ENCODE measurements around the gene FGD4.

FGD4 gene

GRCh38 chr12:32483499-32483898, 84.1 kb downstream of the FGD4 start:
- Histone ChIP-seq H3K27ac (ENCODE audit: low read depth in 2 of 2, low read length in 2 of 2) (peak overlapping the region in 1 of 2 donors; percentile 51), H3K9ac (ENCODE audit: low read depth in 1 of 2, low read length in 2 of 2) (no peak overlapping the region), H3K36me3 (ENCODE audit: control insufficient read depth in 2 of 2, insufficient read depth in 2 of 2, low read length in 2 of 2) (no peaks in the 10 kb centered on the region), H3K27me3 (ENCODE audit: control insufficient read depth in 2 of 2, insufficient read depth in 2 of 2, low read length in 2 of 2) (no peaks in the 10 kb centered on the region), H3K9me3 (ENCODE audit: control insufficient read depth in 2 of 2, low read length in 2 of 2) (no peaks in the 10 kb centered on the region), H3K4me3 (ENCODE audit: low read length in 2 of 2) (no peak overlapping the region), H3K4me1 (ENCODE audit: control insufficient read depth in 2 of 2, insufficient read depth in 2 of 2, low read length in 2 of 2) (peaks cover 0 to 12% of the 10 kb centered on the region in 2 donors)

GRCh38 chr12:32483993-32484392, 84.6 kb downstream of the FGD4 start:
- Histone ChIP-seq H3K27me3 (ENCODE audit: control insufficient read depth in 2 of 2, insufficient read depth in 2 of 2, low read length in 2 of 2) (no peaks in the 10 kb centered on the region), H3K4me1 (ENCODE audit: control insufficient read depth in 2 of 2, insufficient read depth in 2 of 2, low read length in 2 of 2) (peaks cover 0 to 7% of the 10 kb centered on the region in 2 donors), H3K4me3 (ENCODE audit: low read length in 2 of 2) (no peak overlapping the region), H3K27ac (ENCODE audit: low read depth in 2 of 2, low read length in 2 of 2) (no peak overlapping the region), H3K9ac (ENCODE audit: low read depth in 1 of 2, low read length in 2 of 2) (no peak overlapping the region), H3K36me3 (ENCODE audit: control insufficient read depth in 2 of 2, insufficient read depth in 2 of 2, low read length in 2 of 2) (no peaks in the 10 kb centered on the region), H3K9me3 (ENCODE audit: control insufficient read depth in 2 of 2, low read length in 2 of 2) (no peaks in the 10 kb centered on the region)

- H3K27ac ChIP-seq (ENCODE audit: low read depth in 2 of 2, low read length in 2 of 2) = peak overlapping the region; percentile 27 to 40
- no peaks in the 10 kb centered on the region for H3K9me3 ChIP-seq (ENCODE audit: control insufficient read depth in 2 of 2, low read length in 2 of 2)
- no peaks in the 10 kb centered on the region for H3K36me3 ChIP-seq (ENCODE audit: control insufficient read depth in 2 of 2, insufficient read depth in 2 of 2, low read length in 2 of 2)
- peak overlapping the region in 1 of 2 donors; percentile 10 for H3K4me3 ChIP-seq (ENCODE audit: low read length in 2 of 2)
- H3K9ac ChIP-seq (ENCODE audit: low read depth in 1 of 2, low read length in 2 of 2) = no peak overlapping the region
- H3K27me3 ChIP-seq (ENCODE audit: control insufficient read depth in 2 of 2, insufficient read depth in 2 of 2, low read length in 2 of 2) = no peaks in the 10 kb centered on the region
- H3K4me1 ChIP-seq (ENCODE audit: control insufficient read depth in 2 of 2, insufficient read depth in 2 of 2, low read length in 2 of 2) = peaks cover 0 to 5% of the 10 kb centered on the region in 2 donors
Measured at GRCh38 chr12:32486158-32486557, 86.8 kb downstream of the FGD4 start.

GRCh38 chr12:32488132-32488531, 88.8 kb downstream of the FGD4 start:
- H3K36me3 ChIP-seq (ENCODE audit: control insufficient read depth in 2 of 2, insufficient read depth in 2 of 2, low read length in 2 of 2) = no peaks in the 10 kb centered on the region
- no peaks in the 10 kb centered on the region for H3K27me3 ChIP-seq (ENCODE audit: control insufficient read depth in 2 of 2, insufficient read depth in 2 of 2, low read length in 2 of 2)
- H3K4me1 ChIP-seq (ENCODE audit: control insufficient read depth in 2 of 2, insufficient read depth in 2 of 2, low read length in 2 of 2) = peaks cover 0 to 4% of the 10 kb centered on the region in 2 donors
- no peak overlapping the region for H3K4me3 ChIP-seq (ENCODE audit: low read length in 2 of 2)
- H3K9ac ChIP-seq (ENCODE audit: low read depth in 1 of 2, low read length in 2 of 2) = no peak overlapping the region
- no peaks in the 10 kb centered on the region for H3K9me3 ChIP-seq (ENCODE audit: control insufficient read depth in 2 of 2, low read length in 2 of 2)
- H3K27ac ChIP-seq (ENCODE audit: low read depth in 2 of 2, low read length in 2 of 2) = no peak overlapping the region

GRCh38 chr12:32489070-32489469, 89.7 kb downstream of the FGD4 start:
- no peak overlapping the region for H3K9ac ChIP-seq (ENCODE audit: low read depth in 1 of 2, low read length in 2 of 2)
- H3K4me3 ChIP-seq (ENCODE audit: low read length in 2 of 2) = no peak overlapping the region
- H3K27ac ChIP-seq (ENCODE audit: low read depth in 2 of 2, low read length in 2 of 2) = no peak overlapping the region
- no peaks in the 10 kb centered on the region for H3K36me3 ChIP-seq (ENCODE audit: control insufficient read depth in 2 of 2, insufficient read depth in 2 of 2, low read length in 2 of 2)
- H3K4me1 ChIP-seq (ENCODE audit: control insufficient read depth in 2 of 2, insufficient read depth in 2 of 2, low read length in 2 of 2) = peaks cover 0 to 2% of the 10 kb centered on the region in 2 donors
- H3K27me3 ChIP-seq (ENCODE audit: control insufficient read depth in 2 of 2, insufficient read depth in 2 of 2, low read length in 2 of 2) = no peaks in the 10 kb centered on the region
- H3K9me3 ChIP-seq (ENCODE audit: control insufficient read depth in 2 of 2, low read length in 2 of 2) = no peaks in the 10 kb centered on the region

GRCh38 chr12:32490801-32491200, 91.4 kb downstream of the FGD4 start:
- H3K27ac ChIP-seq (ENCODE audit: low read depth in 2 of 2, low read length in 2 of 2) = no peak overlapping the region
- H3K4me1 ChIP-seq (ENCODE audit: control insufficient read depth in 2 of 2, insufficient read depth in 2 of 2, low read length in 2 of 2) = peaks cover 0 to 2% of the 10 kb centered on the region in 2 donors
- no peaks in the 10 kb centered on the region for H3K27me3 ChIP-seq (ENCODE audit: control insufficient read depth in 2 of 2, insufficient read depth in 2 of 2, low read length in 2 of 2)

GRCh38 chr12:32493282-32493681, 93.9 kb downstream of the FGD4 start:
- Histone ChIP-seq H3K4me1 (ENCODE audit: control insufficient read depth in 2 of 2, insufficient read depth in 2 of 2, low read length in 2 of 2) (peaks cover 0 to 2% of the 10 kb centered on the region in 2 donors), H3K4me3 (ENCODE audit: low read length in 2 of 2) (no peak overlapping the region), H3K9me3 (ENCODE audit: control insufficient read depth in 2 of 2, low read length in 2 of 2) (no peaks in the 10 kb centered on the region), H3K9ac (ENCODE audit: low read depth in 1 of 2, low read length in 2 of 2) (no peak overlapping the region), H3K27me3 (ENCODE audit: control insufficient read depth in 2 of 2, insufficient read depth in 2 of 2, low read length in 2 of 2) (no peaks in the 10 kb centered on the region), H3K27ac (ENCODE audit: low read depth in 2 of 2, low read length in 2 of 2) (no peak overlapping the region), H3K36me3 (ENCODE audit: control insufficient read depth in 2 of 2, insufficient read depth in 2 of 2, low read length in 2 of 2) (no peaks in the 10 kb centered on the region)

More at GRCh38 chr12:32490801-32491200, 91.4 kb downstream of the FGD4 start:
- no peak overlapping the region for H3K9ac ChIP-seq (ENCODE audit: low read depth in 1 of 2, low read length in 2 of 2)
- no peaks in the 10 kb centered on the region for H3K9me3 ChIP-seq (ENCODE audit: control insufficient read depth in 2 of 2, low read length in 2 of 2)
- no peak overlapping the region for H3K4me3 ChIP-seq (ENCODE audit: low read length in 2 of 2)
- H3K36me3 ChIP-seq (ENCODE audit: control insufficient read depth in 2 of 2, insufficient read depth in 2 of 2, low read length in 2 of 2) = no peaks in the 10 kb centered on the region

- Histone ChIP-seq H3K36me3 (ENCODE audit: control insufficient read depth in 2 of 2, insufficient read depth in 2 of 2, low read length in 2 of 2) (no peaks in the 10 kb centered on the region), H3K4me3 (ENCODE audit: low read length in 2 of 2) (no peak overlapping the region), H3K9me3 (ENCODE audit: control insufficient read depth in 2 of 2, low read length in 2 of 2) (no peaks in the 10 kb centered on the region), H3K27ac (ENCODE audit: low read depth in 2 of 2, low read length in 2 of 2) (no peak overlapping the region), H3K27me3 (ENCODE audit: control insufficient read depth in 2 of 2, insufficient read depth in 2 of 2, low read length in 2 of 2) (no peaks in the 10 kb centered on the region), H3K9ac (ENCODE audit: low read depth in 1 of 2, low read length in 2 of 2) (no peak overlapping the region), H3K4me1 (ENCODE audit: control insufficient read depth in 2 of 2, insufficient read depth in 2 of 2, low read length in 2 of 2) (peaks cover 0 to 6% of the 10 kb centered on the region in 2 donors)
Measured at GRCh38 chr12:32494656-32495055, 95.3 kb downstream of the FGD4 start.

- Histone ChIP-seq H3K4me3 (ENCODE audit: low read length in 2 of 2) (no peak overlapping the region), H3K4me1 (ENCODE audit: control insufficient read depth in 2 of 2, insufficient read depth in 2 of 2, low read length in 2 of 2) (peaks cover 5 to 11% of the 10 kb centered on the region in 2 donors), H3K36me3 (ENCODE audit: control insufficient read depth in 2 of 2, insufficient read depth in 2 of 2, low read length in 2 of 2) (no peaks in the 10 kb centered on the region), H3K9me3 (ENCODE audit: control insufficient read depth in 2 of 2, low read length in 2 of 2) (no peaks in the 10 kb centered on the region), H3K9ac (ENCODE audit: low read depth in 1 of 2, low read length in 2 of 2) (no peak overlapping the region), H3K27ac (ENCODE audit: low read depth in 2 of 2, low read length in 2 of 2) (no peak overlapping the region), H3K27me3 (ENCODE audit: control insufficient read depth in 2 of 2, insufficient read depth in 2 of 2, low read length in 2 of 2) (no peaks in the 10 kb centered on the region)
Measured at GRCh38 chr12:32496946-32497345, 97.6 kb downstream of the FGD4 start.

- Histone ChIP-seq H3K9ac (ENCODE audit: low read depth in 1 of 2, low read length in 2 of 2) (no peak overlapping the region), H3K36me3 (ENCODE audit: control insufficient read depth in 2 of 2, insufficient read depth in 2 of 2, low read length in 2 of 2) (no peaks in the 10 kb centered on the region), H3K4me1 (ENCODE audit: control insufficient read depth in 2 of 2, insufficient read depth in 2 of 2, low read length in 2 of 2) (peaks cover 9 to 12% of the 10 kb centered on the region in 2 donors), H3K4me3 (ENCODE audit: low read length in 2 of 2) (no peak overlapping the region), H3K9me3 (ENCODE audit: control insufficient read depth in 2 of 2, low read length in 2 of 2) (no peaks in the 10 kb centered on the region), H3K27ac (ENCODE audit: low read depth in 2 of 2, low read length in 2 of 2) (no peak overlapping the region), H3K27me3 (ENCODE audit: control insufficient read depth in 2 of 2, insufficient read depth in 2 of 2, low read length in 2 of 2) (no peaks in the 10 kb centered on the region)
Measured at GRCh38 chr12:32497864-32498263, 98.5 kb downstream of the FGD4 start.

- no peak overlapping the region for H3K4me3 ChIP-seq (ENCODE audit: low read length in 2 of 2)
- no peaks in the 10 kb centered on the region for H3K36me3 ChIP-seq (ENCODE audit: control insufficient read depth in 2 of 2, insufficient read depth in 2 of 2, low read length in 2 of 2)
- H3K9ac ChIP-seq (ENCODE audit: low read depth in 1 of 2, low read length in 2 of 2) = no peak overlapping the region
- peaks cover 9 to 10% of the 10 kb centered on the region in 2 donors for H3K4me1 ChIP-seq (ENCODE audit: control insufficient read depth in 2 of 2, insufficient read depth in 2 of 2, low read length in 2 of 2)
- H3K27me3 ChIP-seq (ENCODE audit: control insufficient read depth in 2 of 2, insufficient read depth in 2 of 2, low read length in 2 of 2) = no peaks in the 10 kb centered on the region
- no peak overlapping the region for H3K27ac ChIP-seq (ENCODE audit: low read depth in 2 of 2, low read length in 2 of 2)
- no peaks in the 10 kb centered on the region for H3K9me3 ChIP-seq (ENCODE audit: control insufficient read depth in 2 of 2, low read length in 2 of 2)
Measured at GRCh38 chr12:32499048-32499447, 99.7 kb downstream of the FGD4 start.
